Activated naive CD4-positive, alpha-beta T cell treated with anti-CD3 and anti-CD28 coated beads, Interleukin-2, amount 50 U/mL, for 24 hours (primary cell): Measurements from ENCODE around the gene SAMD11.
"Not testable (repeated sequence)": the region's sequence is repeated elsewhere in the genome, so short reads cannot be mapped to it uniquely, and the experiment has no call there.

Experiments used
- H3K27ac Mint-ChIP-seq: one replicate; pipeline ENCODE4 v1.8.0; 2021; ENCODE audit warnings: mild to moderate bottlenecking, mixed read lengths
- H3K27me3 Mint-ChIP-seq: one replicate; pipeline ENCODE4 v1.8.0; 2021; ENCODE audit warnings: mixed read lengths
- H3K36me3 Mint-ChIP-seq: one replicate; pipeline ENCODE4 v1.8.0; 2021; ENCODE audit warnings: mixed read lengths
- H3K4me1 Mint-ChIP-seq: one replicate; pipeline ENCODE4 v1.8.0; 2021; ENCODE audit warnings: mixed read lengths
- H3K4me3 Mint-ChIP-seq: one replicate; pipeline ENCODE4 v1.8.0; 2021; ENCODE audit warnings: mild to moderate bottlenecking, mixed read lengths
- H3K9me3 Mint-ChIP-seq: one replicate; pipeline ENCODE4 v1.8.0; 2021; ENCODE audit warnings: mixed read lengths

SAMD11 gene, protein sequence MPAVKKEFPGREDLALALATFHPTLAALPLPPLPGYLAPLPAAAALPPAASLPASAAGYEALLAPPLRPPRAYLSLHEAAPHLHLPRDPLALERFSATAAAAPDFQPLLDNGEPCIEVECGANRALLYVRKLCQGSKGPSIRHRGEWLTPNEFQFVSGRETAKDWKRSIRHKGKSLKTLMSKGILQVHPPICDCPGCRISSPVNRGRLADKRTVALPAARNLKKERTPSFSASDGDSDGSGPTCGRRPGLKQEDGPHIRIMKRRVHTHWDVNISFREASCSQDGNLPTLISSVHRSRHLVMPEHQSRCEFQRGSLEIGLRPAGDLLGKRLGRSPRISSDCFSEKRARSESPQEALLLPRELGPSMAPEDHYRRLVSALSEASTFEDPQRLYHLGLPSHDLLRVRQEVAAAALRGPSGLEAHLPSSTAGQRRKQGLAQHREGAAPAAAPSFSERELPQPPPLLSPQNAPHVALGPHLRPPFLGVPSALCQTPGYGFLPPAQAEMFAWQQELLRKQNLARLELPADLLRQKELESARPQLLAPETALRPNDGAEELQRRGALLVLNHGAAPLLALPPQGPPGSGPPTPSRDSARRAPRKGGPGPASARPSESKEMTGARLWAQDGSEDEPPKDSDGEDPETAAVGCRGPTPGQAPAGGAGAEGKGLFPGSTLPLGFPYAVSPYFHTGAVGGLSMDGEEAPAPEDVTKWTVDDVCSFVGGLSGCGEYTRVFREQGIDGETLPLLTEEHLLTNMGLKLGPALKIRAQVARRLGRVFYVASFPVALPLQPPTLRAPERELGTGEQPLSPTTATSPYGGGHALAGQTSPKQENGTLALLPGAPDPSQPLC

GRCh38 chr1:923131-923990 lies at the start of gene SAMD11:
Gene SAMD11, plus strand, starts transcription at chr1:923923. Its CDS starts 509 bp downstream, at chr1:924432.
- H3K4me1 Mint-ChIP-seq: peaks cover 16% of the 10 kb centered on the region
- H3K4me3 Mint-ChIP-seq: peak within 1 kb of the TSS; percentile 85
- H3K36me3 Mint-ChIP-seq: no peaks in the 10 kb centered on the region
- H3K27ac Mint-ChIP-seq: no peak within 1 kb of the TSS
- no peaks in the 10 kb centered on the region for H3K9me3 Mint-ChIP-seq
- peaks cover 26% of the 10 kb centered on the region for H3K27me3 Mint-ChIP-seq

DNA sequence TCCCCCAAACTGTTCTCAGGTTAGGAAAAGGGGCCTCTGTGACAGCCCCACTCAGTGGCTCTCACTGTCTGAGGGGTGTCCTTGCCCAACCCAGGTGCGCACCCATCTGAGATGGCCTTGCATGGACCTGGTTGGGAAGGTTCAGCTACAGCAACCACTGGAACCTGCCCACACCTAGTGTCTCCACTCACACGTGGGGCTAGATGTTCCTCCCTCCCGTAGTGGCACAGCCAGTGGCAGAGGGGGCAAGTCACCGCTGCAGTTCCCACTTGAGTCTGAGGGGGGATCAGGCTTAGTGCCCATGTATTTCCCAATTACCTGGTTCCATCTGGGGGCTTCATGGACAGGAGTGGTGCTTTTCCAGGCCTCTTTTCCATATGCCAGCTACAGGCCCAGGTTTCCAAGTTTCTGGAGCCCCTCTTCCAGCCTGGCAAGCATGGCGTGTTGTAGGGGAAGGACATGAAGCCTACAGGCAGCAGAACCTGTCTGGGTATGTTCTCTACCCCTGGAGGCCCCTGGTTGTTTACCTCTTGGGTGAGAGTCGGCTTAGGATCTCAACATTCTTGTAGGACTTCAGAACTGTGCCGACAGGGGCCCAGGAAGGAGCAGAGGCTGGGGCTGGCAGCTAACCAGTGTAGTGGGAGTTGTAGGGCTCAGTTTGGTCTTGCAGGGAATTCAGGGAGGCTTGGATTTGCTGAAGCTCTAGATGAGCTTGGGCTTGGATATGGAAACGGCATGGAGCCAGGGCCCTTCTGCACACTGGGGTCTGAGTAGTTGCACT lies 47.1 kb upstream of the SAMD11 start:
- H3K36me3 Mint-ChIP-seq, H3K27me3 Mint-ChIP-seq, H3K4me3 Mint-ChIP-seq, H3K4me1 Mint-ChIP-seq, H3K9me3 Mint-ChIP-seq: not testable (repeated sequence)
- H3K27ac Mint-ChIP-seq: peak overlapping the region; percentile 76

- H3K4me3 Mint-ChIP-seq, H3K4me1 Mint-ChIP-seq, H3K36me3 Mint-ChIP-seq, H3K9me3 Mint-ChIP-seq, H3K27me3 Mint-ChIP-seq: not testable (repeated sequence)
- peak overlapping the region; percentile 62 for H3K27ac Mint-ChIP-seq
Observed at GRCh38 chr1:877209-877986, 46.3 kb upstream of the SAMD11 start.

DNA sequence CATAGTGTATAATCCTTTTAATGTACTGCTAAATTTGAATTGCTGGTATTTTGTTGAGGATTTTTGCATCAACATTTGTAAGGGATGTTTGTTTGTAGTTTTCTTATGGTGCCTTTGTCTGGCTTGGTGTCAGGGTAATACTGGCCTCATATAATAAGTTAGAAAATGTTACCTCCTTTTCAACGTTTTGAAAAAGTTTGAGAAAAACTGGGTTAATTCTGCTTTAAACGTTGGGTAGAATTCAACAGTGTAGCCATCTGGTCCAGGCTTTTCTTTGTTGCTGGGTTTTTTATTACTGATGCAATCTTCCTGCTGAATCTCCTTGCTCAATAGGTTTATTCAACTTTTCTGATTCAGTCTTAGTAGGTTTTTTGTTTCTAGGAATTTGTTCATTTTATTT lies 43.2 kb upstream of the SAMD11 start:
- H3K9me3 Mint-ChIP-seq, H3K36me3 Mint-ChIP-seq, H3K27me3 Mint-ChIP-seq, H3K4me1 Mint-ChIP-seq, H3K27ac Mint-ChIP-seq, H3K4me3 Mint-ChIP-seq: not testable (repeated sequence)

- not testable (repeated sequence) for H3K4me1 Mint-ChIP-seq, H3K36me3 Mint-ChIP-seq, H3K27me3 Mint-ChIP-seq, H3K4me3 Mint-ChIP-seq, H3K9me3 Mint-ChIP-seq, H3K27ac Mint-ChIP-seq
Observed at GRCh38 chr1:880915-881314, 42.8 kb upstream of the SAMD11 start.

DNA sequence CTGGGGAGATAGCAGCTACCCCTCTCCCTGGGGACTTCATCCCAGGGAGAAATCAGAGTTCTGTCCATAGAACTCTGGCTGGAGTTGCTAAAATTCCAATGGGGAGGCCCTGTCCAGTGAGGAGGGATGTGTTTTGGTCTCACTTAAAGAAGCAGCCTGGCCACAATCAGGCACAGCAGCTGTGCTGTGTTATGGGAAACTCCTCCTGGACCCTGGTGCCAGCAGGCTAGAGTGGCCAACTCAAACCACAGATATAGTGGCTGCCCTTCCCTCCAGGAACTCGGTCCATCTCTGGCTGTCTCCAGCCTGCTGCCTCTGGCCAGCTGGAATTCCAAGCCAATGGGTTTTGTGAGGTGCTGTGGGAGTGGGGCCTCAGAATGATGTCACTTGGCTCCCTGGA lies 37.4 kb upstream of the SAMD11 start:
- no peak overlapping the region for H3K27ac Mint-ChIP-seq
- H3K4me1 Mint-ChIP-seq: no peaks in the 10 kb centered on the region
- peaks cover 14% of the 10 kb centered on the region for H3K27me3 Mint-ChIP-seq
- no peaks in the 10 kb centered on the region for H3K36me3 Mint-ChIP-seq
- H3K4me3 Mint-ChIP-seq: no peak overlapping the region
- H3K9me3 Mint-ChIP-seq: no peaks in the 10 kb centered on the region

DNA sequence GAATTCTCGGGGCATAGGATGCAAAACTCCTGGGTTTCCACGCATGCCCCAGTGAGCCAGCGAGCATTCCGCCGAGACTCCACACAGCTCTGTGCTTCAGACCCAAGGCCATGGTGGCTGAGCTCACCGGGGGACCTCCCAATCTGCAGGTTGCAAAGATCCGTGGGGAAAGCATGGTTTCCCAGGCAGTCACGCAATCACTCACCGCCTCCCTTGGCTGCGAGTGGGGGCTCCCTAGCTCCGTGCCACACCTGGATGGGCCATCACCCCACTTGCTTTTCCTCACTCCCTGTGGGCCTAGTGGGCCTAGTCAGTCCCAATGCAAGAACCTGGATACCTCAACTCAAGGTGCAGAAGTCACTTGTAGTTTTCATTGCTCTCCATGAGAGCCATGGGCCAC lies 37.0 kb upstream of the SAMD11 start:
- Mint-ChIP-seq H3K27ac (no peak overlapping the region), H3K4me1 (no peaks in the 10 kb centered on the region), H3K27me3 (peaks cover 14% of the 10 kb centered on the region), H3K4me3 (no peak overlapping the region), H3K9me3 (no peaks in the 10 kb centered on the region), H3K36me3 (no peaks in the 10 kb centered on the region)

DNA sequence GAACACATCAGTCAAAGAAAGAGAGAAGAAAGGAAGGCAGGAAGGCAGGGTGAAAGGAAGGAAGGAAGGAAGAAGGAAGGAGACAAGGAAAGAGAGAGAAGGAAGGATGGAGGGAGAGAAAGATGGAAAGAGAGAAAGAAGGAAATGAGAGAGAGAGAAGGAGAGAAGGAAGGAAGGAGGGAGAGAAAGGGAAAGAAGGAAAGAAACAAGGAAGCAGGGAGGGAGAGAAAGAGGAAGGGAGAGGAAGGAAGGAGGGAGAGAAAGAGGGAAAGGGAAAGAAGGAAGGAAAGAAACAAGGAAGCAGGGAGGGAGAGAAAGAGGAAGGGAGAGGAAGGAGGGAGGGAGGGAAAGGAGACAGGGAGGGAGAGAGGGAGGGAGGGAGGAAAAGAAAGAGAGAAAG lies 35.4 kb upstream of the SAMD11 start:
- no peaks in the 10 kb centered on the region for H3K4me1 Mint-ChIP-seq
- no peak overlapping the region for H3K27ac Mint-ChIP-seq
- no peaks in the 10 kb centered on the region for H3K9me3 Mint-ChIP-seq
- peaks cover 15% of the 10 kb centered on the region for H3K27me3 Mint-ChIP-seq
- no peak overlapping the region for H3K4me3 Mint-ChIP-seq
- H3K36me3 Mint-ChIP-seq: no peaks in the 10 kb centered on the region

DNA sequence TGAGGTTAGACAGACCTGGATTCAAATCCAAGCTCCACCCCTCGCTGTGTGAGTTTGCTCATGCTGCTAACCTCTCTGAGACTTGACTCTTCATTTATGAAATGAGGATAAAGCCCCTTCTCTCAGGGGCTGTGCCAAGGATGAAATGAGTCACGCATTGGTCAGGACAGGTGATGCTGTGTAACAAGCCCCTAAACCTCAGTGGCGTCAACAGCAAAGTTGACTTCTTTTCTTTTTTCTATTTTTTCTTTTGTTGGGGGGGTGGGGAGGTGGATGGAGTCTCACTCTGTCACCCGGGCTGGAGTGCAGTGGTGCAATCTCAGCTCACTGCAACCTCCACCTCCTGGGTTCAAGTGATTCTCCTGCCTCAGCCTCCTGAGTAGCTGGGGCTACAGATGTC lies 33.9 kb upstream of the SAMD11 start:
- not testable (repeated sequence) for H3K4me3 Mint-ChIP-seq, H3K9me3 Mint-ChIP-seq, H3K4me1 Mint-ChIP-seq, H3K27ac Mint-ChIP-seq, H3K36me3 Mint-ChIP-seq
- H3K27me3 Mint-ChIP-seq: peaks cover 15% of the 10 kb centered on the region

GRCh38 chr1:890234-890633 lies 33.5 kb upstream of the SAMD11 start:
- not testable (repeated sequence) for H3K9me3 Mint-ChIP-seq, H3K4me1 Mint-ChIP-seq, H3K36me3 Mint-ChIP-seq, H3K4me3 Mint-ChIP-seq, H3K27ac Mint-ChIP-seq
- H3K27me3 Mint-ChIP-seq: peaks cover 15% of the 10 kb centered on the region

GRCh38 chr1:890661-891060 lies 33.1 kb upstream of the SAMD11 start:
- Mint-ChIP-seq H3K36me3 (no peaks in the 10 kb centered on the region), H3K4me1 (no peaks in the 10 kb centered on the region), H3K4me3 (no peak overlapping the region), H3K27me3 (peaks cover 18% of the 10 kb centered on the region), H3K9me3 (no peaks in the 10 kb centered on the region), H3K27ac (no peak overlapping the region)

DNA sequence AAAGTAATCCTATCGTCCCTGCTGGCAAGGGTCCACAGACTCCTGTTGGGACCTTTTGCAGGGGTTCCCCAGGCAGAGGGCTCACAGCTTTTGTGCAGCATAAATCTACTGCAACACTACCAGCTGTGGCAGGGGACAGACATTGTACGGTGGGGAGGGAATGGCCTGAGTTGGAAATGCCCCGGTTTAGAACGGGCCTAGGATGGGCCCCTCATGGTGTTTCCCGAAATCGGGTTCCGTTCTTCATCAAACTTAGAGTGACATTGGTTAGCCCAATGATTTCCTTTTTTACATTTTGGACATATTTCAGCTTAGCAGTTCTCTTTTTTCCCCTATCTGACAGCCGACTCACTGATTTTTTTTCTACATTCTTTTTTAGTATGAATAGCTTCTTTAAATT lies 26.5 kb upstream of the SAMD11 start:
- Mint-ChIP-seq H3K4me1 (peaks cover 10% of the 10 kb centered on the region), H3K4me3 (no peak overlapping the region), H3K9me3 (no peaks in the 10 kb centered on the region), H3K36me3 (peaks cover 3% of the 10 kb centered on the region), H3K27me3 (peaks cover 24% of the 10 kb centered on the region), H3K27ac (no peak overlapping the region)

- not testable (repeated sequence) for H3K9me3 Mint-ChIP-seq, H3K4me3 Mint-ChIP-seq, H3K36me3 Mint-ChIP-seq, H3K27ac Mint-ChIP-seq
- Mint-ChIP-seq H3K27me3 (peaks cover 24% of the 10 kb centered on the region), H3K4me1 (peaks cover 10% of the 10 kb centered on the region)
Observed at GRCh38 chr1:897951-898350, 25.8 kb upstream of the SAMD11 start.

DNA sequence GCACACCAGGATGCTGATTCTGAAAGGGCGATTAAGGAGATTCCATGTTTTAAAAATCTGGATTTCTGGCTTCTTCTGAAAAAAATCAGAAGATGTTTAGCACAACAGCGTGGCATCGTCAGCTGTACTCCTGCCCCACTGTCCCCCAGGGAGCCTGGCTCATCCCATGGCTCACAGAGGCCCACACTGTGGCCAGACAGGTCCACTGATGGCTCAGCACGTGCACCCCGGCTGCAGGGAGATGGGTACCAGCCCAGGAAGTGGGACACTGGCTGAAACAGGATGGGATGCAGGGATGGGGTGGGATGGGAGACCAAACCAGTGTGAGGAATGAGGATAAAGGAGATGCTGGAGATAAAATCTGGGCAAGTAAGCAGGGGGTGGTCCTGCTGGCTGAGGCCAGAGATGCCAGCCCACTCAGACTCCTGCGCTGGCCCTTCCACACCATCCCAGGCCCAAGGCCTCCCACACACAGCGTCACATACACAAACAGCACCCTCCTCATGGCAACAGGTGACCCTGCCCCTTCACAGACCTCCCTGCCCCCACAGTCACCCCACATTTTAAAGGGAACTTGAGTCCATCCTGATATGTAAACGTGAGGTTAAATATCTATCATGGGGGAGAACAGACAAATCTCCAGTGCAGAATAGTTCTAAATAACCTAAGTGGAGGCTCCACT lies 23.9 kb upstream of the SAMD11 start:
- H3K4me3 Mint-ChIP-seq: no peak overlapping the region
- peaks cover 3% of the 10 kb centered on the region for H3K36me3 Mint-ChIP-seq
- H3K9me3 Mint-ChIP-seq: no peaks in the 10 kb centered on the region
- peaks cover 10% of the 10 kb centered on the region for H3K4me1 Mint-ChIP-seq
- H3K27ac Mint-ChIP-seq: peak overlapping the region; percentile 65
- peaks cover 23% of the 10 kb centered on the region for H3K27me3 Mint-ChIP-seq
